IMR-90 (cell line): Measurements from ENCODE around the gene SLC30A2. TPM values are rescaled to one million over a fixed set of nuclear protein-coding genes. Genes with fewer than 3 reads are reported as not detected.

Source experiments
- ATAC-seq: fragments of 200-7000 bp; cut with Tn5 transposase; 2 replicates; pipeline ENCODE4 v1.9.1; 2020; ENCODE audit warnings: low read depth, mild to moderate bottlenecking, moderate library complexity
- BruUV-seq: library from RNA; stranded (reverse); fragments of 400-500 nt; replicated peaks from 2 replicates; lab custom pipeline; 2021; lab: Mats Ljungman, UMichigan
- CTCF ChIA-PET: fragments of 300-600 bp; formaldehyde crosslinking; extraction: SDS; loops from one replicate; lab custom pipeline; 2021; ENCODE audit warnings: antibody characterized with exemption; lab: Yijun Ruan, JAX
- POLR2A ChIA-PET: fragments of 300-600 bp; sonication (Branson Sonifier 250); formaldehyde crosslinking; loops from one replicate; lab custom pipeline; 2022; ENCODE audit warnings: antibody characterized with exemption; ENCODE audit not compliant: unreplicated experiment; lab: Charles Lee
- DNase-seq: peaks from one replicate; pipeline ENCODE4 v3.0.0; 2013
- H2AFZ ChIP-seq: replicated peaks from 2 replicates; pipeline ENCODE3; 2013; ENCODE audit warnings: low read length, mild to moderate bottlenecking; ENCODE audit not compliant: poor library complexity
- H2AK5ac ChIP-seq: 2 replicates; pipeline ENCODE4 v1.6.1; 2013; ENCODE audit warnings: low read depth, low read length, inconsistent platforms
- H2AK9ac ChIP-seq: replicated peaks from 2 replicates; pipeline ENCODE3; 2013; ENCODE audit warnings: mild to moderate bottlenecking, low read depth, low read length, moderate library complexity; ENCODE audit not compliant: poor library complexity
- H2BK120ac ChIP-seq: 2 replicates; pipeline ENCODE4 v1.6.1; 2013; ENCODE audit warnings: low read depth, low read length, inconsistent platforms
- H2BK15ac ChIP-seq: 3 replicates; pipeline ENCODE4 v1.6.1; 2013; ENCODE audit warnings: low read depth, low read length, inconsistent platforms
- H2BK20ac ChIP-seq: 2 replicates; pipeline ENCODE4 v1.6.1; 2013; ENCODE audit warnings: low read depth, mild to moderate bottlenecking, inconsistent platforms, low read length, moderate library complexity
- H2BK5ac ChIP-seq: 2 replicates; pipeline ENCODE4 v1.6.1; 2013; ENCODE audit warnings: mild to moderate bottlenecking, low read depth, low read length, inconsistent platforms; ENCODE audit not compliant: poor library complexity, severe bottlenecking
- H3K14ac ChIP-seq: replicated peaks from 2 replicates; pipeline ENCODE4 v1.6.1; 2013; ENCODE audit warnings: low read depth, low read length, inconsistent platforms
- H3K18ac ChIP-seq: 2 replicates; pipeline ENCODE4 v1.6.1; 2013; ENCODE audit warnings: low read depth, low read length, control low read depth
- H3K23ac ChIP-seq: 2 replicates; pipeline ENCODE4 v1.6.1; 2013; ENCODE audit warnings: low read depth, low read length, inconsistent platforms
- H3K27ac ChIP-seq: 2 replicates; pipeline ENCODE4 v1.5.1; 2013; ENCODE audit warnings: mild to moderate bottlenecking, control low read depth, low read length; ENCODE audit not compliant: insufficient read depth
- H3K27me3 ChIP-seq: 2 replicates; pipeline ENCODE4 v1.6.1; 2013; ENCODE audit warnings: low read length; ENCODE audit not compliant: control insufficient read depth, insufficient read depth
- H3K36me3 ChIP-seq: 2 replicates; pipeline ENCODE4 v1.6.1; 2013; ENCODE audit warnings: low read length, mixed read lengths; ENCODE audit not compliant: control insufficient read depth, insufficient read depth
- H3K4ac ChIP-seq: 2 replicates; pipeline ENCODE4 v1.6.1; 2013; ENCODE audit warnings: low read depth, low read length, inconsistent platforms
- H3K4me1 ChIP-seq: 2 replicates; pipeline ENCODE4 v1.6.1; 2013; ENCODE audit warnings: low read length, mixed read lengths; ENCODE audit not compliant: control insufficient read depth, insufficient read depth
- H3K4me2 ChIP-seq: 2 replicates; pipeline ENCODE4 v1.6.1; 2013; ENCODE audit warnings: low read depth, mild to moderate bottlenecking, control low read depth, low read length, moderate library complexity
- H3K4me3 ChIP-seq: 2 replicates; pipeline ENCODE4 v1.5.1; 2013; ENCODE audit warnings: low read depth, mild to moderate bottlenecking, control low read depth, low read length, moderate library complexity; ENCODE audit not compliant: insufficient read depth
- H3K56ac ChIP-seq: 2 replicates; pipeline ENCODE4 v1.6.1; 2013; ENCODE audit warnings: low read length, inconsistent platforms; ENCODE audit not compliant: insufficient read depth; ENCODE audit errors: extremely low read depth
- H3K79me1 ChIP-seq, 2 experiments: 2 replicates each; pipeline ENCODE4 v1.6.1; 2013; ENCODE audit warnings: low read length in 2 of 2, inconsistent platforms in 1 of 2, low read depth in 1 of 2
- H3K9ac ChIP-seq: 2 replicates; pipeline ENCODE4 v1.6.1; 2013; ENCODE audit warnings: low read depth, low read length, control low read depth
- H3K9me1 ChIP-seq: 2 replicates; pipeline ENCODE4 v1.6.1; 2013; ENCODE audit warnings: low read length, inconsistent platforms; ENCODE audit not compliant: insufficient read depth
- H3K9me3 ChIP-seq: 2 replicates; pipeline ENCODE4 v1.6.1; 2013; ENCODE audit warnings: low read length; ENCODE audit not compliant: control insufficient read depth, insufficient read depth
- H4K20me1 ChIP-seq: 2 replicates; pipeline ENCODE4 v1.6.1; 2013; ENCODE audit warnings: low read length, inconsistent platforms; ENCODE audit not compliant: insufficient read depth
- H4K5ac ChIP-seq: 2 replicates; pipeline ENCODE4 v1.6.1; 2013; ENCODE audit warnings: mild to moderate bottlenecking, low read depth, low read length, control low read depth
- H4K8ac ChIP-seq, 2 experiments: 2 replicates each; pipeline ENCODE4 v1.6.1; 2013; ENCODE audit warnings: low read depth in 2 of 2, low read length in 2 of 2, control low read depth in 1 of 2, inconsistent platforms in 1 of 2
- H4K91ac ChIP-seq: 2 replicates; pipeline ENCODE4 v1.6.1; 2013; ENCODE audit warnings: low read depth, low read length, inconsistent platforms; ENCODE audit not compliant: insufficient read depth
- BHLHE40 ChIP-seq: fragments of 150-350 bp; IDR thresholded peaks from 2 replicates; pipeline ENCODE4 v1.6.1; 2016; ENCODE audit warnings: mild to moderate bottlenecking, low read depth, low read length
- CEBPB ChIP-seq: IDR thresholded peaks from 2 replicates; pipeline ENCODE4 v1.6.1; 2012; ENCODE audit warnings: low read depth, low read length, improper control_type of control experiment
- MAFK ChIP-seq: IDR thresholded peaks from 2 replicates; pipeline ENCODE4 v1.6.1; 2012; ENCODE audit warnings: low read depth, low read length, improper control_type of control experiment
- MAZ ChIP-seq: IDR thresholded peaks from 2 replicates; pipeline ENCODE4 v1.6.1; 2012; ENCODE audit warnings: low read depth, mild to moderate bottlenecking, low read length, improper control_type of control experiment, moderate library complexity, borderline replicate concordance
- MXI1 ChIP-seq: IDR thresholded peaks from 2 replicates; pipeline ENCODE4 v1.6.1; 2012; ENCODE audit warnings: low read depth, mild to moderate bottlenecking, low read length, moderate library complexity, borderline replicate concordance
- POLR2A ChIP-seq: IDR thresholded peaks from 2 replicates; pipeline ENCODE4 v1.6.1; 2012; ENCODE audit warnings: mild to moderate bottlenecking, low read depth, low read length
- RAD21 ChIP-seq: IDR thresholded peaks from 2 replicates; pipeline ENCODE4 v1.6.1; 2012; ENCODE audit warnings: low read length, improper control_type of control experiment
- RFX5 ChIP-seq: IDR thresholded peaks from 2 replicates; pipeline ENCODE4 v1.8.0; 2012; ENCODE audit warnings: low read depth, mild to moderate bottlenecking, low read length, moderate library complexity
- SMC3 ChIP-seq: fragments of 150-350 bp; IDR thresholded peaks from 2 replicates; pipeline ENCODE4 v1.6.1; 2016; ENCODE audit warnings: low read depth, mild to moderate bottlenecking, antibody characterized with exemption, low read length, moderate library complexity
- WGBS, 2 experiments: methylation state at CpG; one replicate each; pipeline versions ENCODE4 v1.1.5 to v1.1.7; 2013; ENCODE audit warnings: missing lambda C conversion rate in 2 of 2; ENCODE audit not compliant: insufficient read length in 1 of 2; ENCODE audit errors: extremely low coverage in 2 of 2; 5-methylcytosine and 5-hydroxymethylcytosine counted together
- dilution Hi-C: fragments of 300-500 bp; cut with HindIII; formaldehyde crosslinking; loops from one replicate; pipeline ENCODE4 v1.14.3; 2018; ENCODE audit warnings: low sequenced_read_pairs; ENCODE audit not compliant: unreplicated experiment
- in situ Hi-C: fragments of 300-500 bp; cut with MboI; formaldehyde crosslinking; loops from 3 replicates; pipeline ENCODE4 v1.14.3; 2019; ENCODE audit warnings: low sequenced_read_pairs, inconsistent platforms, mixed read lengths
- intact Hi-C: fragments of 100-400 bp; cut with micrococcal nuclease; formaldehyde crosslinking; loops from 2 replicates; pipeline ENCODE4 v1.10.0; 2022
- polyA plus RNA-seq, 3 experiments: library from polyadenylated mRNA; depleted of rRNA; stranded (reverse); fragments of >200 nt; gene quantifications; 2 replicates each; pipeline ENCODE4 v1.2.3, GENCODE V29; 2012; ENCODE audit warnings: low replicate concordance in 1 of 3
- total RNA-seq: library from RNA; depleted of rRNA; stranded (reverse); fragments of >200 nt; gene quantifications from 2 replicates; pipeline ENCODE4 v1.2.3, GENCODE V29; 2012
- TF ChIP-seq, protein P1 (sequence below): fragments of 150-350 bp; IDR thresholded peaks from 2 replicates; pipeline ENCODE4 v1.6.1; 2016; ENCODE audit warnings: low read depth, mild to moderate bottlenecking, low read length, moderate library complexity, borderline replicate concordance
- TF ChIP-seq, protein P2 (sequence below): fragments of 150-350 bp; IDR thresholded peaks from 2 replicates; pipeline ENCODE4 v1.6.1; 2017; ENCODE audit warnings: mild to moderate bottlenecking, antibody characterized with exemption, low read length, low read depth
- TF ChIP-seq, protein P3 (sequence below): conservative IDR thresholded peaks from 2 replicates; pipeline ENCODE4 v1.5.1; 2012; ENCODE audit warnings: mild to moderate bottlenecking, low read depth, low read length, improper control_type of control experiment

The SLC30A2 gene
- total and polyA plus RNA-seq, 2 of the 4 experiments (the other 2 are of a cell fraction), result not detected

DNA sequence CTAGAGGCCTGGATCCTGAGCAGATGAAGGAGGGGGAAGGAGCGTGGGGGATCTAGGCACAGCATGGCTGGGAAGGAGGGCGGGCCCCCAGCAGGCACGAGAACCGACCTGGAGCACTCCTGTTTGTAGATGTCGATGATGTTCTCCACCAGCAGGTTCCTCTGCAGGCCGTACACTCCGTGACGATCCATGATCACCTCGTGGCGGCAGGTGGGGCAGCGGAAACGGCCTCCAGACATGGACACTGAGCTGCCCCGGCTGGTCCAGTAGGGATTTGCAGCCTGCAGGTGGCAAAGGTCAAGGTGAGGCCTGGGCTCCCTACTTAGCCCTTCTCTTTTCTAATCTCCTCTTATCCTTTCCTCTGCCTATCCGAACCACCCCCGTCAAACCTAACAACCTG lies 20.2 kb upstream of the SLC30A2 start:
- intact Hi-C loops (no loop called here), dilution Hi-C loops (no loop called here)

More for the DNA sequence above, 20.2 kb upstream of the SLC30A2 start:
- Histone ChIP-seq H3K18ac (no peak overlapping the region), H3K14ac (no peak overlapping the region), H3K79me1 (no peaks in the 10 kb centered on the region), H4K20me1 (no peaks in the 10 kb centered on the region), H2BK5ac (no peak overlapping the region), H4K91ac (no peak overlapping the region), H2AFZ (no peak overlapping the region), H3K23ac (no peak overlapping the region), H3K4ac (no peak overlapping the region), H3K4me2 (no peak overlapping the region), H3K27ac (no peak overlapping the region), H2AK9ac (no peak overlapping the region), H4K8ac (no peak overlapping the region), H3K9ac (no peak overlapping the region), H3K36me3 (no peaks in the 10 kb centered on the region), H3K4me3 (no peak overlapping the region), H3K9me3 (no peaks in the 10 kb centered on the region), H3K9me1 (no peaks in the 10 kb centered on the region), H3K4me1 (no peaks in the 10 kb centered on the region), H2BK15ac (no peak overlapping the region), H2BK20ac (no peak overlapping the region), H2AK5ac (no peak overlapping the region), H3K27me3 (peaks cover 70% of the 10 kb centered on the region), H2BK120ac (no peak overlapping the region), H4K5ac (no peak overlapping the region), H3K56ac (no peak overlapping the region)
- DNase-seq, result no peak
- WGBS, 2 experiments, result 22% methylated on average over 4 of the region's 15 CpGs; no CpG with 5 or more reads in 1 of the 2 experiments
- CTCF ChIA-PET, result interaction anchor here (0.6 kb wide), 1 partner anchor 11 kb away, joined by 3 read pairs; no protein-coding TSS in a partner anchor
- in situ Hi-C loops, result no loop called here
- POLR2A ChIA-PET, result no interaction called here
- ATAC-seq, result no peak
- no TSS peak for BruUV-seq
- no peak for TF ChIP-seq MAZ
- no peak for TF ChIP-seq BHLHE40
- no peak for TF ChIP-seq MXI1
- TF ChIP-seq, protein P1, sequence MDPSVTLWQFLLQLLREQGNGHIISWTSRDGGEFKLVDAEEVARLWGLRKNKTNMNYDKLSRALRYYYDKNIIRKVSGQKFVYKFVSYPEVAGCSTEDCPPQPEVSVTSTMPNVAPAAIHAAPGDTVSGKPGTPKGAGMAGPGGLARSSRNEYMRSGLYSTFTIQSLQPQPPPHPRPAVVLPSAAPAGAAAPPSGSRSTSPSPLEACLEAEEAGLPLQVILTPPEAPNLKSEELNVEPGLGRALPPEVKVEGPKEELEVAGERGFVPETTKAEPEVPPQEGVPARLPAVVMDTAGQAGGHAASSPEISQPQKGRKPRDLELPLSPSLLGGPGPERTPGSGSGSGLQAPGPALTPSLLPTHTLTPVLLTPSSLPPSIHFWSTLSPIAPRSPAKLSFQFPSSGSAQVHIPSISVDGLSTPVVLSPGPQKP, result no peak
- TF ChIP-seq, protein P2, sequence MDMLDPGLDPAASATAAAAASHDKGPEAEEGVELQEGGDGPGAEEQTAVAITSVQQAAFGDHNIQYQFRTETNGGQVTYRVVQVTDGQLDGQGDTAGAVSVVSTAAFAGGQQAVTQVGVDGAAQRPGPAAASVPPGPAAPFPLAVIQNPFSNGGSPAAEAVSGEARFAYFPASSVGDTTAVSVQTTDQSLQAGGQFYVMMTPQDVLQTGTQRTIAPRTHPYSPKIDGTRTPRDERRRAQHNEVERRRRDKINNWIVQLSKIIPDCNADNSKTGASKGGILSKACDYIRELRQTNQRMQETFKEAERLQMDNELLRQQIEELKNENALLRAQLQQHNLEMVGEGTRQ, result no peak
- no peak for TF ChIP-seq MAFK
- no peak for TF ChIP-seq POLR2A
- no peak for TF ChIP-seq RFX5
- TF ChIP-seq, protein P3, sequence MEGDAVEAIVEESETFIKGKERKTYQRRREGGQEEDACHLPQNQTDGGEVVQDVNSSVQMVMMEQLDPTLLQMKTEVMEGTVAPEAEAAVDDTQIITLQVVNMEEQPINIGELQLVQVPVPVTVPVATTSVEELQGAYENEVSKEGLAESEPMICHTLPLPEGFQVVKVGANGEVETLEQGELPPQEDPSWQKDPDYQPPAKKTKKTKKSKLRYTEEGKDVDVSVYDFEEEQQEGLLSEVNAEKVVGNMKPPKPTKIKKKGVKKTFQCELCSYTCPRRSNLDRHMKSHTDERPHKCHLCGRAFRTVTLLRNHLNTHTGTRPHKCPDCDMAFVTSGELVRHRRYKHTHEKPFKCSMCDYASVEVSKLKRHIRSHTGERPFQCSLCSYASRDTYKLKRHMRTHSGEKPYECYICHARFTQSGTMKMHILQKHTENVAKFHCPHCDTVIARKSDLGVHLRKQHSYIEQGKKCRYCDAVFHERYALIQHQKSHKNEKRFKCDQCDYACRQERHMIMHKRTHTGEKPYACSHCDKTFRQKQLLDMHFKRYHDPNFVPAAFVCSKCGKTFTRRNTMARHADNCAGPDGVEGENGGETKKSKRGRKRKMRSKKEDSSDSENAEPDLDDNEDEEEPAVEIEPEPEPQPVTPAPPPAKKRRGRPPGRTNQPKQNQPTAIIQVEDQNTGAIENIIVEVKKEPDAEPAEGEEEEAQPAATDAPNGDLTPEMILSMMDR, result no peak
- TF ChIP-seq RAD21, result no peak
- no peak for TF ChIP-seq CEBPB
- TF ChIP-seq SMC3, result no peak
